OCI-LY3 (cell line): ENCODE results near the gene SENP6.

Source experiments
- H2AFZ ChIP-seq: fragments of 200-600, 300-600 bp; shearing (Covaris generic); 2 replicates; pipeline ENCODE4 v1.6.0; 2014; ENCODE audit warnings: antibody characterized with exemption, low read depth, low read length
- H3K27ac ChIP-seq: fragments of 200-600, 300-600 bp; sonication (generic); 2 replicates; pipeline ENCODE4 v1.5.1; 2014; ENCODE audit warnings: mild to moderate bottlenecking, low read length, moderate library complexity, mixed read lengths
- H3K27me3 ChIP-seq: fragments of 200-600, 300-600 bp; sonication (generic); 2 replicates; pipeline ENCODE4 v1.6.1; 2014; ENCODE audit warnings: low read depth, low read length, mixed read lengths
- H3K36me3 ChIP-seq: fragments of 200-600, 300-600 bp; sonication (generic); replicated peaks from 2 replicates; pipeline ENCODE3; 2014; ENCODE audit warnings: low read depth, low read length, mixed read lengths
- H3K4me1 ChIP-seq: fragments of 300-600, 200-600 bp; sonication (generic); 2 replicates; pipeline ENCODE4 v1.6.1; 2014; ENCODE audit warnings: low read length, mixed read lengths
- H3K4me2 ChIP-seq: fragments of 200-600, 300-600 bp; sonication (generic); 2 replicates; pipeline ENCODE4 v1.6.1; 2014; ENCODE audit warnings: low read length, mixed read lengths
- H3K4me3 ChIP-seq: fragments of 300-600, 200-600 bp; sonication (generic); 2 replicates; pipeline ENCODE4 v1.5.1; 2014; ENCODE audit warnings: antibody characterized with exemption, mild to moderate bottlenecking, low read length, moderate library complexity
- H3K79me2 ChIP-seq: fragments of 300-600, 200-600 bp; shearing (Covaris generic); 2 replicates; pipeline ENCODE4 v1.6.1; 2014; ENCODE audit warnings: mild to moderate bottlenecking, low read length, mixed read lengths
- H3K9ac ChIP-seq: fragments of 300-600, 200-600 bp; shearing (Covaris generic); 2 replicates; pipeline ENCODE4 v1.6.0; 2014; ENCODE audit warnings: mild to moderate bottlenecking, low read length, moderate library complexity
- H3K9me3 ChIP-seq: fragments of 200-600, 300-600 bp; shearing (Covaris generic); 2 replicates; pipeline ENCODE4 v1.6.1; 2014; ENCODE audit warnings: low read length, mixed read lengths; ENCODE audit not compliant: insufficient read depth
- H4K20me1 ChIP-seq: fragments of 200-600, 300-600 bp; sonication (generic); 2 replicates; pipeline ENCODE4 v1.6.1; 2016; ENCODE audit warnings: low read length, mixed read lengths; ENCODE audit not compliant: insufficient read depth
- CTCF ChIP-seq: fragments of 200-600, 300-600 bp; sonication (generic); IDR thresholded peaks from 2 replicates; pipeline ENCODE4 v1.5.1; 2014; ENCODE audit warnings: antibody characterized with exemption, low read length, low read depth
- EZH2phosphoT487 ChIP-seq: fragments of 200-600 bp; shearing (Covaris generic); IDR thresholded peaks from 2 replicates; pipeline ENCODE4 v1.6.1; 2018; ENCODE audit warnings: antibody characterized with exemption, mixed run types, low read depth

SENP6 gene

GRCh38 chr6:75601304-75602245, at the start of gene SENP6:
Gene SENP6 (plus strand): TSS chr6:75601880. CDS start chr6:75602525, 645 bp downstream.
- Histone ChIP-seq H2AFZ (peak within 1 kb of the TSS; percentile 95), H4K20me1 (peaks cover 23% of the 10 kb centered on the region), H3K9me3 (no peaks in the 10 kb centered on the region), H3K4me2 (peak within 1 kb of the TSS; percentile 85), H3K4me3 (peak within 1 kb of the TSS; percentile 97), H3K27ac (peak within 1 kb of the TSS; percentile 70), H3K4me1 (peaks cover 28% of the 10 kb centered on the region), H3K27me3 (no peaks in the 10 kb centered on the region), H3K36me3 (peaks cover 6% of the 10 kb centered on the region), H3K79me2 (peaks cover 60% of the 10 kb centered on the region), H3K9ac (peak within 1 kb of the TSS; percentile 88)
- TF ChIP-seq CTCF (no peak), EZH2phosphoT487 (no peak)

- peaks cover 6% of the 10 kb centered on the region for H3K4me1 ChIP-seq
- H3K9me3 ChIP-seq = 0 out of 2 replicates have a peak, but pooled peaks cover 2% of the 10 kb centered on the region
- H3K4me3 ChIP-seq = no peak overlapping the region
- TF ChIP-seq EZH2phosphoT487 = no peak
- TF ChIP-seq CTCF = no peak
- no peak overlapping the region for H3K9ac ChIP-seq
- H4K20me1 ChIP-seq = no peaks in the 10 kb centered on the region
- H3K4me2 ChIP-seq = no peak overlapping the region
- no peaks in the 10 kb centered on the region for H3K27me3 ChIP-seq
- H3K27ac ChIP-seq = no peak overlapping the region
- H3K79me2 ChIP-seq = no peaks in the 10 kb centered on the region
- H2AFZ ChIP-seq = no peak overlapping the region
- no peaks in the 10 kb centered on the region for H3K36me3 ChIP-seq
These were observed 45.4 kb upstream of the SENP6 start for GRCh38 chr6:75556240-75556639.

- Histone ChIP-seq H3K27ac (no peak overlapping the region), H4K20me1 (no peaks in the 10 kb centered on the region), H2AFZ (no peak overlapping the region), H3K4me3 (no peak overlapping the region), H3K4me1 (no peaks in the 10 kb centered on the region), H3K9ac (no peak overlapping the region), H3K36me3 (no peaks in the 10 kb centered on the region), H3K79me2 (no peaks in the 10 kb centered on the region), H3K4me2 (no peak overlapping the region), H3K9me3 (no peaks in the 10 kb centered on the region), H3K27me3 (no peaks in the 10 kb centered on the region)
- TF ChIP-seq EZH2phosphoT487 = no peak
- TF ChIP-seq CTCF = no peak
These were observed 44.6 kb upstream of the SENP6 start for GRCh38 chr6:75557068-75557467.

GRCh38 chr6:75563032-75563431, 38.6 kb upstream of the SENP6 start:
- Histone ChIP-seq H2AFZ (no peak overlapping the region), H3K27ac (no peak overlapping the region), H3K27me3 (no peaks in the 10 kb centered on the region), H3K9me3 (peaks cover 18% of the 10 kb centered on the region), H3K79me2 (no peaks in the 10 kb centered on the region), H3K4me1 (no peaks in the 10 kb centered on the region), H3K4me2 (no peak overlapping the region), H4K20me1 (no peaks in the 10 kb centered on the region), H3K4me3 (no peak overlapping the region), H3K36me3 (peaks cover 4% of the 10 kb centered on the region), H3K9ac (no peak overlapping the region)
- TF ChIP-seq CTCF (peak; percentile 50), EZH2phosphoT487 (no peak)
